RWPE1 (cell line): ENCODE data around the gene PYDC1.
"Not testable (repeated sequence)": the region's sequence is repeated elsewhere in the genome, so short reads cannot be mapped to it uniquely, and the experiment has no call there.

Experiments used
- CTCF ChIA-PET: fragments of 350-600 bp; sonication (Branson Sonifier 250); formaldehyde crosslinking; extraction: SDS; loops from one replicate; lab custom pipeline; 2021; lab: Yijun Ruan, JAX
- POLR2A ChIA-PET: fragments of 400-600 bp; formaldehyde crosslinking; extraction: SDS; loops from one replicate; lab custom pipeline; 2020; ENCODE audit warnings: antibody characterized with exemption; ENCODE audit not compliant: low non-redundant PET; lab: Yijun Ruan, JAX
- DNase-seq: peaks from one replicate; pipeline ENCODE4 v3.0.0; 2012; ENCODE audit warnings: low spot score
- H3K27ac ChIP-seq: fragments of 450-650 bp; 2 replicates; pipeline ENCODE4 v1.5.1; 2017
- CTCF ChIP-seq: fragments of 450-650 bp; conservative IDR thresholded peaks from 2 replicates; pipeline ENCODE4 v1.5.1; 2017; ENCODE audit warnings: low read depth, mild to moderate bottlenecking

PYDC1 gene

GRCh38 chr16:31204871-31205666, 11.9 kb downstream of the PYDC1 start:
- no peak for DNase-seq
- POLR2A ChIA-PET: no interaction called here
- H3K27ac ChIP-seq: no peak overlapping the region
- no peak for TF ChIP-seq CTCF
- CTCF ChIA-PET: no interaction called here

- ChIA-PET POLR2A (interaction anchor here (0.5 to 0.9 kb wide), 2 partner anchors 15 to 23 kb away, joined by 3 read pairs; partner anchors contain the start of gene FUS), CTCF (interaction anchor here (1.0 kb wide), 1 partner anchor 249 kb away, joined by 3 read pairs; no protein-coding TSS in a partner anchor)
- H3K27ac ChIP-seq: peak within 1 kb of the TSS; percentile 89
- TF ChIP-seq CTCF: no peak
- peak; percentile 55 for DNase-seq
Observed at GRCh38 chr16:31202414-31203375, 14.2 kb downstream of the PYDC1 start, which contains the start of gene PYCARD. PYCARD (minus strand) TSS chr16:31202760; CDS start chr16:31202690, 70 bp downstream.

GRCh38 chr16:31201582-31202413, 15.1 kb downstream of the PYDC1 start:
- CTCF ChIA-PET: interaction anchor here (0.8 to 1.4 kb wide), 2 partner anchors 181 to 258 kb away, joined by 3 to 4 read pairs; no protein-coding TSS in a partner anchor
- POLR2A ChIA-PET: interaction anchor here (0.5 to 0.9 kb wide), 2 partner anchors 15 to 22 kb away, joined by 3 read pairs; partner anchors contain the start of gene FUS

GRCh38 chr16:31200821-31201568, 15.9 kb downstream of the PYDC1 start:
- ChIA-PET CTCF (interaction anchor here (0.8 to 1.4 kb wide), 2 partner anchors 181 to 259 kb away, joined by 3 to 4 read pairs; no protein-coding TSS in a partner anchor), POLR2A (no interaction called here)
- peak overlapping the region; percentile 89 for H3K27ac ChIP-seq
- TF ChIP-seq CTCF: no peak
- DNase-seq: peak; percentile 42

More at GRCh38 chr16:31201582-31202413, 15.1 kb downstream of the PYDC1 start:
- H3K27ac ChIP-seq: peak overlapping the region; percentile 89
- peak; percentile 45 for DNase-seq
- no peak for TF ChIP-seq CTCF

- CTCF ChIA-PET, DNase-seq, POLR2A ChIA-PET: not testable (repeated sequence)
- H3K27ac ChIP-seq: peak overlapping the region; percentile 89
Observed at GRCh38 chr16:31200111-31200510, 16.8 kb downstream of the PYDC1 start.
